ENCODE measurements around the gene DISC1. TPM values are rescaled to one million over a fixed set of nuclear protein-coding genes. Genes with fewer than 3 reads are reported as not detected.

DISC1 gene
- total and polyA plus RNA-seq, 2 of the 13 experiments (the other 11 are each of a cell fraction or from before 2014, with no cell fraction given) = 4.2 to 4.6 TPM

GRCh38 chr1:231699784-231700183 lies 73.2 kb downstream of the DISC1 start (continued):
- TF ChIP-seq, protein P1, sequence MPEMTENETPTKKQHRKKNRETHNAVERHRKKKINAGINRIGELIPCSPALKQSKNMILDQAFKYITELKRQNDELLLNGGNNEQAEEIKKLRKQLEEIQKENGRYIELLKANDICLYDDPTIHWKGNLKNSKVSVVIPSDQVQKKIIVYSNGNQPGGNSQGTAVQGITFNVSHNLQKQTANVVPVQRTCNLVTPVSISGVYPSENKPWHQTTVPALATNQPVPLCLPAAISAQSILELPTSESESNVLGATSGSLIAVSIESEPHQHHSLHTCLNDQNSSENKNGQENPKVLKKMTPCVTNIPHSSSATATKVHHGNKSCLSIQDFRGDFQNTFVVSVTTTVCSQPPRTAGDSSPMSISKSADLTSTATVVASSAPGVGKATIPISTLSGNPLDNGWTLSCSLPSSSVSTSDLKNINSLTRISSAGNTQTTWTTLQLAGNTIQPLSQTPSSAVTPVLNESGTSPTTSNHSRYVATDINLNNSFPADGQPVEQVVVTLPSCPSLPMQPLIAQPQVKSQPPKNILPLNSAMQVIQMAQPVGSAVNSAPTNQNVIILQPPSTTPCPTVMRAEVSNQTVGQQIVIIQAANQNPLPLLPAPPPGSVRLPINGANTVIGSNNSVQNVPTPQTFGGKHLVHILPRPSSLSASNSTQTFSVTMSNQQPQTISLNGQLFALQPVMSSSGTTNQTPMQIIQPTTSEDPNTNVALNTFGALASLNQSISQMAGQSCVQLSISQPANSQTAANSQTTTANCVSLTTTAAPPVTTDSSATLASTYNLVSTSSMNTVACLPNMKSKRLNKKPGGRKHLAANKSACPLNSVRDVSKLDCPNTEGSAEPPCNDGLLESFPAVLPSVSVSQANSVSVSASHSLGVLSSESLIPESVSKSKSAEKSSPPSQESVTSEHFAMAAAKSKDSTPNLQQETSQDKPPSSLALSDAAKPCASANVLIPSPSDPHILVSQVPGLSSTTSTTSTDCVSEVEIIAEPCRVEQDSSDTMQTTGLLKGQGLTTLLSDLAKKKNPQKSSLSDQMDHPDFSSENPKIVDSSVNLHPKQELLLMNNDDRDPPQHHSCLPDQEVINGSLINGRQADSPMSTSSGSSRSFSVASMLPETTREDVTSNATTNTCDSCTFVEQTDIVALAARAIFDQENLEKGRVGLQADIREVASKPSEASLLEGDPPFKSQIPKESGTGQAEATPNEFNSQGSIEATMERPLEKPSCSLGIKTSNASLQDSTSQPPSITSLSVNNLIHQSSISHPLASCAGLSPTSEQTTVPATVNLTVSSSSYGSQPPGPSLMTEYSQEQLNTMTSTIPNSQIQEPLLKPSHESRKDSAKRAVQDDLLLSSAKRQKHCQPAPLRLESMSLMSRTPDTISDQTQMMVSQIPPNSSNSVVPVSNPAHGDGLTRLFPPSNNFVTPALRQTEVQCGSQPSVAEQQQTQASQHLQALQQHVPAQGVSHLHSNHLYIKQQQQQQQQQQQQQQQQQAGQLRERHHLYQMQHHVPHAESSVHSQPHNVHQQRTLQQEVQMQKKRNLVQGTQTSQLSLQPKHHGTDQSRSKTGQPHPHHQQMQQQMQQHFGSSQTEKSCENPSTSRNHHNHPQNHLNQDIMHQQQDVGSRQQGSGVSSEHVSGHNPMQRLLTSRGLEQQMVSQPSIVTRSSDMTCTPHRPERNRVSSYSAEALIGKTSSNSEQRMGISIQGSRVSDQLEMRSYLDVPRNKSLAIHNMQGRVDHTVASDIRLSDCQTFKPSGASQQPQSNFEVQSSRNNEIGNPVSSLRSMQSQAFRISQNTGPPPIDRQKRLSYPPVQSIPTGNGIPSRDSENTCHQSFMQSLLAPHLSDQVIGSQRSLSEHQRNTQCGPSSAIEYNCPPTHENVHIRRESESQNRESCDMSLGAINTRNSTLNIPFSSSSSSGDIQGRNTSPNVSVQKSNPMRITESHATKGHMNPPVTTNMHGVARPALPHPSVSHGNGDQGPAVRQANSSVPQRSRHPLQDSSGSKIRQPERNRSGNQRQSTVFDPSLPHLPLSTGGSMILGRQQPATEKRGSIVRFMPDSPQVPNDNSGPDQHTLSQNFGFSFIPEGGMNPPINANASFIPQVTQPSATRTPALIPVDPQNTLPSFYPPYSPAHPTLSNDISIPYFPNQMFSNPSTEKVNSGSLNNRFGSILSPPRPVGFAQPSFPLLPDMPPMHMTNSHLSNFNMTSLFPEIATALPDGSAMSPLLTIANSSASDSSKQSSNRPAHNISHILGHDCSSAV (CRISPR knock-in tag; IDR thresholded peaks at IDR 0.05; ENCODE audit: borderline replicate concordance) = no peak

DNA sequence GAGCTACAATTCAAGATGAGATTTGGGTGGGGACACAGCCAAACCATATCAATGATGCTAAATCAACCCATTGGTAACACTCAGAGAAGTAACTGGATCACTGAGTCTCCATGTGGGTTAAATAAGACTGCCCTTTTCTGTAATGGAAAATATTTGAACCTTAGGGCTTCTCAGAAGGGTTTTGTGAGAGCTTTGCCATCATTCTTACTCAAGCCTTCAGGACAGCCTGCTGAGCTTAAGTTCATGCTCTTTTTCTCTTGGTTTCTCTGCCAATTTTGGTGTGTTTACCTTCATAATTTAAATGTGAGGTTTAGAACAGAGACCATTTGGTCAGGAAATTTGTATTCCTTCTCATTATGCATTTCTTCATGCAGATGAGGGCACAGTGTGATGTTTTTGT lies 74.7 kb downstream of the DISC1 start:
- in situ Hi-C loops (cut with HindIII; ENCODE audit: extremely low pct_ligation_motif_present, low pct_unique_long_range_greater_than_20kb) (no loop called here), intact Hi-C loops (cut with micrococcal nuclease; ENCODE audit: unreplicated experiment) (no loop called here)
- no TSS peak for BruUV-seq (replicated peaks)
- no peaks in the 10 kb centered on the region for H3K4me1 ChIP-seq (ENCODE audit: insufficient read depth, low read length)
- H3K4me2 ChIP-seq (ENCODE audit: low read depth, low read length) = no peak overlapping the region
- no peak for FAIRE-seq
- POLR2A ChIA-PET = no interaction called here
- H4K20me1 ChIP-seq (ENCODE audit: insufficient read depth, low read length) = no peaks in the 10 kb centered on the region
- no peak overlapping the region for H3K9ac ChIP-seq (ENCODE audit: insufficient read depth, low read depth, low read length)
- CTCF ChIA-PET (ENCODE audit: low intra/inter-chr PET ratio, low total read pairs) = no interaction called here
- no peak for ATAC-seq
- H3K79me2 ChIP-seq (ENCODE audit: insufficient read depth, low read length) = no peaks in the 10 kb centered on the region
- no peak for DNase-seq (ENCODE audit: low spot score)
- no peak overlapping the region for H2AFZ ChIP-seq (ENCODE audit: low read length)
- TF ChIP-seq ZNF138 (CRISPR knock-in tag; IDR thresholded peaks at IDR 0.05; ENCODE audit: low read depth) (no peak), ZNF451 (CRISPR knock-in tag; IDR thresholded peaks at IDR 0.05) (no peak), ZSCAN12 (CRISPR knock-in tag; IDR thresholded peaks at IDR 0.05) (no peak), SIN3A (IDR thresholded peaks at IDR 0.05; ENCODE audit: borderline replicate concordance, low read depth, low read length) (no peak), HNRNPK (IDR thresholded peaks at IDR 0.05; ENCODE audit: low read depth, low read length, poor library complexity, severe bottlenecking) (no peak)
- TF ChIP-seq, protein P2, sequence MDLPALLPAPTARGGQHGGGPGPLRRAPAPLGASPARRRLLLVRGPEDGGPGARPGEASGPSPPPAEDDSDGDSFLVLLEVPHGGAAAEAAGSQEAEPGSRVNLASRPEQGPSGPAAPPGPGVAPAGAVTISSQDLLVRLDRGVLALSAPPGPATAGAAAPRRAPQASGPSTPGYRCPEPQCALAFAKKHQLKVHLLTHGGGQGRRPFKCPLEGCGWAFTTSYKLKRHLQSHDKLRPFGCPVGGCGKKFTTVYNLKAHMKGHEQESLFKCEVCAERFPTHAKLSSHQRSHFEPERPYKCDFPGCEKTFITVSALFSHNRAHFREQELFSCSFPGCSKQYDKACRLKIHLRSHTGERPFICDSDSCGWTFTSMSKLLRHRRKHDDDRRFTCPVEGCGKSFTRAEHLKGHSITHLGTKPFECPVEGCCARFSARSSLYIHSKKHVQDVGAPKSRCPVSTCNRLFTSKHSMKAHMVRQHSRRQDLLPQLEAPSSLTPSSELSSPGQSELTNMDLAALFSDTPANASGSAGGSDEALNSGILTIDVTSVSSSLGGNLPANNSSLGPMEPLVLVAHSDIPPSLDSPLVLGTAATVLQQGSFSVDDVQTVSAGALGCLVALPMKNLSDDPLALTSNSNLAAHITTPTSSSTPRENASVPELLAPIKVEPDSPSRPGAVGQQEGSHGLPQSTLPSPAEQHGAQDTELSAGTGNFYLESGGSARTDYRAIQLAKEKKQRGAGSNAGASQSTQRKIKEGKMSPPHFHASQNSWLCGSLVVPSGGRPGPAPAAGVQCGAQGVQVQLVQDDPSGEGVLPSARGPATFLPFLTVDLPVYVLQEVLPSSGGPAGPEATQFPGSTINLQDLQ (CRISPR knock-in tag; IDR thresholded peaks at IDR 0.05) = no peak
- H3K36me3 ChIP-seq (replicated peaks in 1 of 2; ENCODE audit: control insufficient read depth in 1 of 2, insufficient read depth in 2 of 2, low read length in 2 of 2) = no peaks in the 10 kb centered on the region; a peak in 1 of 5 replicates
- no peak overlapping the region for H3K4me3 ChIP-seq (replicated peaks in 1 of 3; ENCODE audit: insufficient read depth in 1 of 3, low read depth in 2 of 3, low read length in 3 of 3)
- no peaks in the 10 kb centered on the region for H3K27me3 ChIP-seq (ENCODE audit: control insufficient read depth in 1 of 2, insufficient read depth in 2 of 2, low read length in 2 of 2)
- H3K9me3 ChIP-seq (ENCODE audit: low read length) = no peaks in the 10 kb centered on the region
- H3K27ac ChIP-seq (ENCODE audit: extremely low read length, insufficient read depth, low read length) = no peak overlapping the region
